Effector CD4-positive, alpha-beta T cell (primary cell): ENCODE measurements around the gene BCAS3.
"Not testable (repeated sequence)": the region's sequence is repeated elsewhere in the genome, so short reads cannot be mapped to it uniquely, and the experiment has no call there.

Source experiments
- DNase-seq: peaks from one replicate; pipeline ENCODE4 v3.0.0-alpha.2; 2020

Gene BCAS3

DNA sequence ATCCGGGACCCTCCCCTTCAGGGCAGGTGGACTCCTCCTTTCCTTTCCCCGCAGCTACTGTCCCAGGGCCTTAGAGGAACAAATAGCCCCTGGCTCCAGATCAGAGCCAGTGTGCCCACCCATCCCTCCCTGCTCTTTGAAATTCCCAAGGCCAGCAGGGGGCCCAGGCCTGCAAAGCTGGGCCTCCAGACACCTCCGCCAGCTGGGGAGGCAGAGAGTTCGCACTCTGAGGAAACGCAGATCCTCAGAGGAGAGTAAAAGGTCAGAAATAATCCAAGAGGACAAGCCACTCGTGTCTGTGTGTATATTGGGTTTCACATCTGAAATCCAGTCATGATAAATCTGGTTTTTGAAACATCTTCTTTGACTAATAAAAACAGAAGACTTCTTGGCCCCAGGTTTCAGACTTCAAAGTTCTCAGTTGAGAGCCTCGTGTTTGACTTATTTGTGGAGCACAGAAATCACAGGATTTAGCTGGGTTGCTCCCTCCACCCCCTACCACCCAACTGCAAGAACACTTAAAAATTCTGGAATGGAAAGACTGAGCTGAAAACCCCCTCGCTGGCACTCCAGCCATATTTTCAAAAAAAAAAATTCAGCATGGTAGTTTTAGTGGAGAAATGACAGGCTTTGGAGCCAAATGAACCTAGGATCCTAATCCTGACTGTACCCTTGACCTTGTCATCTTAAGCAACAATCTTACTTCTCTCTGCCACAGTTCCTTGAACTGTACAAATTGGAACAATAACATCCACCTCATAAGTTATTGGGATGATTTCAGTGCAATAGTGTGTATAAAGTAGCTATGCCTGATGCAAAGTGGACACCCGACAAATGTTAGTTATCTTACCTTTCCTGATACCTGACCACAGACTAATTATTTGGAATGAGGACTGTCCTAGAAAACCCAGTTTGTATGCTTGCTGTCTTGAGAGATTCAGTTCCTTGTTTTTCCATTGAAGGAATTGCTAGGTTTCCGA, 677.5 kb downstream of the BCAS3 start:
- DNase-seq: no peak

DNA sequence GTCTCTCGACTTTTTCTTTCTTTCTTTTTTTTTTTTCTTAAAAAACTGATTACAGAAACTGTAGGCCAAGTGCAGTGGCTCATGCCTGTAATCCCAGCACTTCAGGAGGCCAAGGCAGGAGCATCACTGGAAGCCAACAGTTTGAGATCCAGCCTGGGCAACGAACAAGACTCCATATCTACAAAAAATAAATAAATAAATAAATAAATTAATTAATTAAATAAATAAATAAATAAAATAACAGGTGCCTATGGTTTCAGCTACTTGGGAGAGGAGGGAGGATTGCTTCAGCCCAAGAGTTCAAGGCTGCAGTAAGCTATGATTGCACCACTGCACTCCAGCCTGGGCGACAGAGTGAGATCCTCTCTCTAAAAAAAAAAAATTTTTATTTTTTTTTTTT, 679.4 kb downstream of the BCAS3 start:
- DNase-seq: not testable (repeated sequence)

- not testable (repeated sequence) for DNase-seq
These were observed 681.9 kb downstream of the BCAS3 start for GRCh38 chr17:61359513-61359912.

DNA sequence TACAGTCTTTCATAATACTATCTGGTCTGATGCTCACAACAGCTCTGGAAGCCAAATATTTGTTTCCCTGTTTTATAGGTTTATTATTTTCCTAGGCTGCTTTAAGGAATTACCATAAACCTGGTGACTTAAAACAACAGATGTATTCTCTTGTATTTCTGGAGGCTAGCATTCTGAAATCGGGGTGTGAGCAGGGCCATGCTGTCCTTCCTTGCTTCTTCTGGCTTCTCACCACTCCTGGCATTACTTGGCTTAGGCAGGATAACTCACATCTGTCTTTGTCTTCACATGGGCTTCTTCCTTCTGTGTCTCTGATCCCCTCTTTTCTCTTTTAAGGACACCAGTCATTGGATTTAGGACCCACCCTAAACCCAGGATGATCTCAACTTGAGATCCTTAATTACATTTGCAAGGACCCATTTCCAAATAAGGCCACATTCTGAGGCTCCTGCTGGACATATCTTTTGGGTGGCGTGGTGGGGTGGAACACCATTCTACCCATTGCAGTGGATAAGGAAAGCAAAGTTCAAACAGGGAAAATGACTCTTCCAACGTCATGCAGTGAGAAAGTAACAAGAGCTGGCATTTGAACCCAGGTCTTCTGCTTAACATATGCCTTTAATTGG, 682.8 kb downstream of the BCAS3 start:
- no peak for DNase-seq

- DNase-seq: no peak
These were observed 683.4 kb downstream of the BCAS3 start for GRCh38 chr17:61361084-61361483.

DNA sequence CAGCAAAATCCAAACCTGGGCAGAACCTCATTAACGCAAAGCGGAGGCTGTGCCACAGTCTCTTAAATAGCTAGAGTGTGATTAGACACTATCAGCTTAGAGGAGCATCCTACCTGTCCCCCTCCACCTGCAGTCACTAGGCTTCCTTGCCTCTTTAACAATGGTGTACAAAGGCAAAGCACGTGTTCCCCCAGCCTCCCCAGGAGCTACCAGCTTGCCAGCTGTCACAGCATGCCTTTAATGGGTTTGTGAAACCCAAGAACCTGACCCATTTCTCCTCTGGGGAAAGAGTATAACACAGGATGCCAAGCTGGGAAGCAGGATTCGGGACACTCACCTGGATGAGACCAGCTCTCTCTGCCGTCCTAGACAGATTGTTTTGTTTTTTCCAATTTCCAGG, 684.7 kb downstream of the BCAS3 start:
- DNase-seq: no peak

- DNase-seq: no peak
These were observed 685.4 kb downstream of the BCAS3 start for GRCh38 chr17:61362852-61363600.

GRCh38 chr17:61363601-61364462, 686.2 kb downstream of the BCAS3 start:
- no peak for DNase-seq

- DNase-seq: no peak
These were observed 686.8 kb downstream of the BCAS3 start for GRCh38 chr17:61364463-61364846.

GRCh38 chr17:61366076-61366714, 688.5 kb downstream of the BCAS3 start:
- no peak for DNase-seq

- no peak for DNase-seq
These were observed 689.2 kb downstream of the BCAS3 start for GRCh38 chr17:61366715-61367413.

DNA sequence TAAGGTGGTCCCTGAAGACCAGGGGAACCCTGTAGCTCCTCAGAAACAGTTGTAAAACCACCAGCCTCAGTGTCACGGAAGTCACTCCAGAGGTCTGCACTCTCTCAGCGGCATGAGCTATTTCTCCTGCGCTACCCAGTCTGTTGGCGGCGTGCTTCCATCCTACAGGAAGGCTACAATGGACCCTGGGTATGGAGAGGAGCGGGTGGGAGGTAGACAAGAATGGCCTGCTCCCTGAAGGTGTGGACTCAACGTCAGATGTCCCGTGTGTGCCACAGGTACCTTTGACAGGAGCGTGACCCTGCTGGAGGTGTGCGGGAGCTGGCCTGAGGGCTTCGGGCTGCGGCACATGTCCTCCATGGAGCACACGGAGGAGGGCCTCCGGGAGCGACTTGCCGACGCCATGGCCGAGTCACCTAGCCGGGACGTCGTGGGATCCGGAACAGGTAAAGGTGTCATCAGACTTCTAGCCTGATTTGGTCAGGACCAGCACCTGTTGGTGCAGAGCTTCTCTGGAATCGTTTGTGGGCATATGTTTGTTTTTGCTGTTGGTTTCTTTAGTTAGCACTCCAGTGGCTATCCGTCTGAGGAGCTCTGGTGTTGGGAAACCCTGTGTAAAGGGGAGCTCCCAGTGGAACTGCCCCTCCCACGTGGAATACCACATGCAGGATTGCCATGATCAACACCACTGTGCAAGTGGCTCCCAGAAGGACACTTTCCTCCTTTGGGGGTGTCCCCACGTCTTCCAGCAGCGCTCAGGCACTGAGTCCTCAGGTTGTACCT, 690.6 kb downstream of the BCAS3 start:
- no peak for DNase-seq

GRCh38 chr17:61368832-61369450, 691.3 kb downstream of the BCAS3 start:
- no peak for DNase-seq

- no peak for DNase-seq
These were observed 692.1 kb downstream of the BCAS3 start for GRCh38 chr17:61369751-61370150.

GRCh38 chr17:61371179-61371578, 693.5 kb downstream of the BCAS3 start:
- DNase-seq: no peak

GRCh38 chr17:61371606-61372005, 694.0 kb downstream of the BCAS3 start:
- DNase-seq: no peak

- DNase-seq: no peak
These were observed 694.8 kb downstream of the BCAS3 start for GRCh38 chr17:61372436-61372835.

GRCh38 chr17:61376931-61377838, 699.5 kb downstream of the BCAS3 start:
- no peak for DNase-seq
